ENCODE data around the gene MOB2. TPM values are rescaled to one million over a fixed set of nuclear protein-coding genes. Genes with fewer than 3 reads are reported as not detected.

MOB2 gene
- total and polyA plus RNA-seq, 7 donors: 44.5 to 75.1 (median 58.1) TPM

DNA sequence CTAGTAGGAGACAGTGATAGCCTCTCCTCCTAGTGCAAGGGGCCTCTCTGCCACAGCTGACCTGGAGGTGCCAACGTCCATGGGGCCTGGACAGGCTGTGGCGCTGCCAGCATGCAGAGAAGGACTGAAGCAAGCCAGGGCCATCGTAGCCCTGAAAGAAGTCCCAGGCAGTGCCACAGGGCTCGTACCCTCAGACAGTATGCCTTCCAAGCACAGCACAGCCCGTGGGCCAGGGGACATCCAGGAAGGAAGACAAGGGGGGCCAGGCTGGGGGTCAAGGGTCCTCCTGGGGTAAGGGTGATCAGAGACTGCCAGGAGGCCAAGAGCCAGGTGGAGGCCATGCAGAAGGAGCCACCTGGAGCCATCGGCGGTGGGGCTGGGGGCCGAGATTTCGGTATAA is 20.4 kb upstream of the MOB2 start:
- Histone ChIP-seq H3K4me3 (no peak overlapping the region), H3K27me3 (ENCODE audit: insufficient read depth in 3 of 3, low read length in 2 of 3) (no peaks in the 10 kb centered on the region), H3K4me1 (peaks cover 73% of the 10 kb centered on the region), H3K27ac (no peak overlapping the region), H3K36me3 (ENCODE audit: insufficient read depth in 1 of 2, low read depth in 1 of 2) (no peaks in the 10 kb centered on the region), H3K9me3 (no peaks in the 10 kb centered on the region)
- no peak for ATAC-seq
- intact Hi-C loops (cut with DNase I): loop anchor here in 1 of 2 donors (10.0 kb wide), 1 partner anchor 232 kb away; no protein-coding TSS in a partner anchor
- peak in 1 of 2 donors; percentile 44 for DNase-seq
- 54 to 59% (median 58%) methylated on average over 9 of the region's 9 CpGs for WGBS, 3 donors
- TF ChIP-seq, protein P1, sequence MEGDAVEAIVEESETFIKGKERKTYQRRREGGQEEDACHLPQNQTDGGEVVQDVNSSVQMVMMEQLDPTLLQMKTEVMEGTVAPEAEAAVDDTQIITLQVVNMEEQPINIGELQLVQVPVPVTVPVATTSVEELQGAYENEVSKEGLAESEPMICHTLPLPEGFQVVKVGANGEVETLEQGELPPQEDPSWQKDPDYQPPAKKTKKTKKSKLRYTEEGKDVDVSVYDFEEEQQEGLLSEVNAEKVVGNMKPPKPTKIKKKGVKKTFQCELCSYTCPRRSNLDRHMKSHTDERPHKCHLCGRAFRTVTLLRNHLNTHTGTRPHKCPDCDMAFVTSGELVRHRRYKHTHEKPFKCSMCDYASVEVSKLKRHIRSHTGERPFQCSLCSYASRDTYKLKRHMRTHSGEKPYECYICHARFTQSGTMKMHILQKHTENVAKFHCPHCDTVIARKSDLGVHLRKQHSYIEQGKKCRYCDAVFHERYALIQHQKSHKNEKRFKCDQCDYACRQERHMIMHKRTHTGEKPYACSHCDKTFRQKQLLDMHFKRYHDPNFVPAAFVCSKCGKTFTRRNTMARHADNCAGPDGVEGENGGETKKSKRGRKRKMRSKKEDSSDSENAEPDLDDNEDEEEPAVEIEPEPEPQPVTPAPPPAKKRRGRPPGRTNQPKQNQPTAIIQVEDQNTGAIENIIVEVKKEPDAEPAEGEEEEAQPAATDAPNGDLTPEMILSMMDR (IDR thresholded peaks at IDR 0.05): no peak

DNA sequence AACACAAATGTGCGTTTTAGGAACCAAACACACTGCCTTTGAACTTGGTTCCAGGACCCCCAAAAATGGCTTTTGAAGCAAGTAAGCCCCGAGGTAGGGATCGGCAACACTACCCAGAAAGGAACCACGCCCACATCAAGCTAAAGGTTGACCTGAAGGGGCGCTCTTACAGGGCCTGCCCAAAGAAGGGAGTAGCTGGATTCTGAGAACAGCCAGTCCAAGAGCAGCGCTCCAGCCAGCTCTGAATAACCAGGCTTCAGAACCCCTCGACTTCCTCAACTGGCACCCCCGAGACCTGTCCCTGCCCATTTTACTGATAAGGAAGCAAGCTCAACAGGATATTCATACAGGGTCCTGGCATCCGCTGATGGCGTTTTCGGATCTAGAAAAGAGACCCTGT is 18.9 kb upstream of the MOB2 start:
- intact Hi-C loops (cut with DNase I): loop anchor here in 1 of 2 donors (10.0 kb wide), 1 partner anchor 231 kb away; no protein-coding TSS in a partner anchor
- H3K4me1 ChIP-seq: peaks cover 84% of the 10 kb centered on the region
- H3K4me3 ChIP-seq: no peak overlapping the region
- no peak for ATAC-seq
- TF ChIP-seq, protein P1 (IDR thresholded peaks at IDR 0.05): no peak
- no peaks in the 10 kb centered on the region for H3K27me3 ChIP-seq (ENCODE audit: insufficient read depth in 3 of 3, low read length in 2 of 3)
- no peaks in the 10 kb centered on the region for H3K36me3 ChIP-seq (ENCODE audit: insufficient read depth in 1 of 2, low read depth in 1 of 2)
- no peaks in the 10 kb centered on the region for H3K9me3 ChIP-seq
- no peak overlapping the region for H3K27ac ChIP-seq
- WGBS, 3 donors: 88 to 90% (median 89%) methylated on average over 11 of the region's 11 CpGs
- DNase-seq: peak in 1 of 2 donors; percentile 21

DNA sequence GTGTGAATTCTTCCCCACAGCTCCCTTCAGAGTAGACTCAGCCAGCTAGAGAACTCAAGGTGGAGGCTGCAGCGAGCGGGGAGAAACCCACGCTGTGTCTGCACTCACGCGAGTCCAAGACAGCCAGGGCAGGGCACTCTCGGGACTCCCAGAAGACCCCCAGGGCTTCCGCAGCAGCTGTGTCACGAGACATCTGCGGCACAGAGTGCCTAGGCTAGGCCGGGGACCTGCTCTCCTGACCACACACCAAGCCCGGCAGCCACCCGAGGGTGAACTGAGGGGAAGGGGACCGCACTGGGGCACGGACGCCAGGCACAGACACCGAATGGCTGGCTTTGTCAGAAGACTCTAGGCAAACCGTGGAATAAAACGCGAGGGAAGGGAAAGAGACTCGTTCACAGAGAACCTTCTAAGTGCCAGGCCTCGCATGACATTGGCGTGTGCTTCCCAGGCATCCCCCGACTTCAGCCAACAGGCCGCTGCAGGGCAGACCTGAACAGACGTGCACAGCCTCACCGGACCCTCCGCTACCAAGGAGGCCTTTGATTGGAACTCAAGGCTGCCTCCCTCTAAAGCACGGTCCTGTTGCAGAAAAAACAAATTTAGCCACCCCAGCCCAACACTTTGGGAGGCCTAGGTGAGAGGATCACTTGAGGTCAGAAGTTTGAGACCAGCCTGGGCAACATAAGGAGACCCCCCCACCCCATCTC is 18.2 kb upstream of the MOB2 start:
- intact Hi-C loops (cut with DNase I): loop anchor here in 1 of 2 donors (10.0 kb wide), 1 partner anchor 230 kb away; no protein-coding TSS in a partner anchor
- Histone ChIP-seq H3K4me1 (peaks cover 83% of the 10 kb centered on the region), H3K27me3 (ENCODE audit: insufficient read depth in 3 of 3, low read length in 2 of 3) (no peaks in the 10 kb centered on the region), H3K36me3 (ENCODE audit: insufficient read depth in 1 of 2, low read depth in 1 of 2) (no peaks in the 10 kb centered on the region), H3K9me3 (no peaks in the 10 kb centered on the region), H3K4me3 (no peak overlapping the region), H3K27ac (peak overlapping the region; percentile 39)
- 85 to 95% (median 88%) methylated on average over 28 of the region's 28 CpGs for WGBS, 3 donors
- TF ChIP-seq, protein P1 (IDR thresholded peaks at IDR 0.05): no peak
- DNase-seq (peak in 1 of 2 donors; percentile 43), ATAC-seq (no peak)

DNA sequence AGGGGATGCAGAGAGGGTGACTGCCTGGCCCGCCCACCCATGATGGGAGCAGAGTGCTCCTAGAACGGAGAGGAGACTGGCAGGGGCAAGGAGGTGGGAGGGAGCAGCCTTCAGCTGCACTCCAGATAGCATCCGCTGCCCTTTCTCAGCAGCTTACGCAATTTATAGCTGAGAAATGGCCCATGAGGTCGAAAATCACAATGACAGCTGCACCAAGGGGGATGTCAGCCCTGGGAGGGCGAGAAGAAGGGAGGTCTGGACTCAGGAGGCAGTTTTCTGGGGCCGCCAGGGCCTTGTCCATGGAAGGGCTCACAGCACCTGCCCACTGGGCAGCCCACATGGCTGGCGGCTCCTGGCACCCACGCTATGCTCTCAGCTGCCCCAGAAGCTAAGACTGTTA is 17.6 kb upstream of the MOB2 start:
- peak in 3 of 4 donors; percentile 3 to 15 (median 7) for ATAC-seq
- Histone ChIP-seq H3K4me1 (peaks cover 77% of the 10 kb centered on the region), H3K36me3 (ENCODE audit: insufficient read depth in 1 of 2, low read depth in 1 of 2) (no peaks in the 10 kb centered on the region), H3K27me3 (ENCODE audit: insufficient read depth in 3 of 3, low read length in 2 of 3) (no peaks in the 10 kb centered on the region), H3K4me3 (no peak overlapping the region), H3K27ac (peak overlapping the region; percentile 39), H3K9me3 (no peaks in the 10 kb centered on the region)
- TF ChIP-seq, protein P1 (IDR thresholded peaks at IDR 0.05): no peak
- peak in 1 of 2 donors; percentile 48 for DNase-seq
- intact Hi-C loops (cut with DNase I): loop anchor here in 1 of 2 donors (10.0 kb wide), 1 partner anchor 229 kb away; no protein-coding TSS in a partner anchor
- WGBS, 3 donors: 27 to 52% (median 39%) methylated on average over 9 of the region's 9 CpGs

Measured in psoas muscle (tissue), 8 donors.